Islet precursor cell (in vitro differentiated cells): ENCODE results near the gene LCN6.
"Not testable (repeated sequence)": the region's sequence is repeated elsewhere in the genome, so short reads cannot be mapped to it uniquely, and the experiment has no call there.

Experiments used
- DNase-seq: peaks from one replicate; pipeline ENCODE4 v3.0.0-alpha.2; 2018

The LCN6 gene, protein sequence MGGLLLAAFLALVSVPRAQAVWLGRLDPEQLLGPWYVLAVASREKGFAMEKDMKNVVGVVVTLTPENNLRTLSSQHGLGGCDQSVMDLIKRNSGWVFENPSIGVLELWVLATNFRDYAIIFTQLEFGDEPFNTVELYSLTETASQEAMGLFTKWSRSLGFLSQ

DNA sequence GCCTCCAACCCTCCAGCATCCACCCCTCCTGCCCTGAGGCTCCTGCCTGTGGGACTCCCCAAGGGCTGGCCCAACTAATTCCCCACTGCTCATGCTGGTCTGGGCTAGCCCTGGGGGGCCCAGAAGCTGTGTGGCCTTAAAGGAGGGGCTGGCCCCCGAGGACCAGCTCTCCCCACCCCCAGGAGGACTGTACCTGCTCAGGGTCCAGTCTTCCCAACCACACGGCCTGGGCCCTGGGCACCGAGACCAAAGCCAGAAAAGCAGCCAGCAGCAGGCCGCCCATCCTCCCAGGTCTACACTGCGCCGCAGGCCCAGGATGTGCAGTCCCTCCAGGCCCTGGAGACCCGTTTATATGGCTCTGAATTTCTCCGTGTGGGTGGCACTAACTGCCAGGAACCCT lies at the start of gene LCN6:
Gene LCN6, minus strand, starts transcription at position 325 of the 400 bp plus-strand sequence. Its CDS starts 42 bp downstream, at position 283.
- DNase-seq: no peak

DNA sequence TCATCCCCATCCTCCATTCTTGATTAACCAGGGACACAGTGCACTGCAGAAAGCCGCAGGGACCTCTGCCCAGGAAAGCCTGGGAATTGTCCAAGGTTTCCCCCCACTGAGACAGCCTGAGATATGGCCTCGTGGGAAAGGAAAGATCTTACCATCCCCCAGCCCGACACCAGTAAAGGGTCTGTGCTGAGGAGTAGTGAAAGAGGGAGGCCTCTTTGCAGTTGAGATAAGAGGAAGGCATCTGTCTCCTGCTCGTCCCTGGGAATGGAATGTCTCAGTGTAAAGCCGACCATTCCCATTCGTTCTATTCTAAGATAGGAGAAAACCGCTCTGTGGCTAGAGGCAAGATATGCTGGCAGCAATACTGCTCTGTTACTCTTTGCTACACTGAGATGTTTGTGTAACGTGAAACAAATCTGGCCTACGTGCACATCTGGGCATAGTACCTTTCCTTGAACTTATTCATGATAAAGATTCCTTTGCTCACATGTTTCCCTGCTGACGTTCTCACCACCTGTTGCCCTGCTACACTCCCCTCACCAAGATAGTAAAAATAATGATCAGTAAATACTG lies 48.5 kb upstream of the LCN6 start:
- peak; percentile 89 for DNase-seq

DNA sequence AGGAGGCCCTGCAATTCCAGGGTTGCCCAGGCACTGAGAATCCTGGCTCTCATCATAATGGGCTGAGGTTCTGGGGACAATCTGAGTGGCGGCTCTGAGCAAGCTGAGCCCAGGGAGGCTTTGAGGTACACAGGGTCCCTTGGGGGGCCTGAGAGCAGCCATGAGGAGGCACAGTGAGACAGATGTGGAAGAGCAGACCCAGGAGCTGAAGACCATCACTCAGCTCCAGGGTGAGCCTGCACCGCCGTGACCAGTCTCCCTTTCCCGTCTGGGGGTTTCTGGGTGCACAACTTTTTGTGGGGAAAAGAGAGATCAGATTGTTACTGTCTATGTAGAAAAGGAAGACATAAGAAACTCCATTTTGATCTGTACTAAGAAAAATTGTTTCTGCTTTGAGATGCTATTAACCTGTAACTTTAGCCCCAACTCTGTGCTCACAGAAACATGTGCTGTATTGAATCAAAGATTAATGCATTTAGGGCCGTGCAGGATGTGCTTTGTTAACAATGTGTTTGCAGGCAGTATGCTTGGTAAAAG lies 48.0 kb upstream of the LCN6 start, which contains the start of gene CCDC183:
Gene CCDC183, plus strand, starts transcription at position 101 of the 537 bp plus-strand sequence. Its CDS starts 60 bp downstream, at position 161.
- no peak for DNase-seq

DNA sequence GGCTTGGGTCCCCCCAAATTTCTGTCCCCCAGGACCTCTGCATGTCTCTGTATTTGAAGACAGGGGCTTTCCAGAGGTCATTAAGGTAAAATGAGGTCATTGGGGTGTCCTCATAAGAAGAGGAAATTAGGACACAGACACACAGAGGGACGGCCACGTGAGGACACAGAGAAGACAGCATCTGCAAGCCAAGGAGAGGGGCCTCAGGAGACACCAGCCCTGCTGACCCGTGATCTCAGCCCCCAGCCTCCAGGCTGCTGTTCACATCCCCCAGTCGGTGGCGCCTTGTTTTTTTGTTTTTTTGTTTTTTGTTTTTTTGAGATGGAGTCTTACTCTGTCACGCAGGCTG lies 46.6 kb upstream of the LCN6 start:
- DNase-seq: no peak

DNA sequence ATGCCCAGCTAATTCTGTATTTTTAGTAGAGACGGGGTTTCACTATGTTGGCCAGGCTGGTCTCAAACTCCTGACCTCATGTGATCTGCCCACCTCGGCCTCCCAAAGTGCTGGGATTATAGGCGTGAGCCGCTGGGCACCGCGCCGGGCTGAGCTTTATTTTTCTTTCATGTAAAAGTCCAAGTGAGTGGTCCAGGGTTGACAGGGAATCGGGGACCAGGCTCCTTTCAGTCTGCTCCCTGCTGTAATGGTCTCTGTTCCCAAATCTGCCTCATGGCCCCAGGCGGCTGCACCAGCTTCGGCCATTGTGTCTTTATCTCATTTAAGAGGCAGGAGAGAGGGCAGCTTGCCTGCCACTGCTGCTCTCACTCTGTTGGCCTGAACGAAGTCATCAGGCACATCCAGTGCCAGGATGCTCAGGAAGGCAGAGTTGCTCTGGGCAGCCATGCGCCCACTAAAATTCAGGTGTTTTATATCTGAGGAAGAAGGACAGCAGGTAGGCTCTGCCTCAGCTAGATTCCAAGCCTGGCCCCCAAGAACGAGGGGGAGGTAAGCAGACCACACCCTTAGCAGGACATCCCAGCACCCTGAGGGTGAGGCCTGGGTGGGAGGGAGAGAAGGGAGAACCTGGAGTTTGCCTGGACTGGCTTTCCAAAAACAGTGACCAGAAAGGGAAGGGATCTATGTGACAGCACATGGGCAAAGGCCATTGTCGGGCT lies 46.1 kb upstream of the LCN6 start:
- DNase-seq: no peak

DNA sequence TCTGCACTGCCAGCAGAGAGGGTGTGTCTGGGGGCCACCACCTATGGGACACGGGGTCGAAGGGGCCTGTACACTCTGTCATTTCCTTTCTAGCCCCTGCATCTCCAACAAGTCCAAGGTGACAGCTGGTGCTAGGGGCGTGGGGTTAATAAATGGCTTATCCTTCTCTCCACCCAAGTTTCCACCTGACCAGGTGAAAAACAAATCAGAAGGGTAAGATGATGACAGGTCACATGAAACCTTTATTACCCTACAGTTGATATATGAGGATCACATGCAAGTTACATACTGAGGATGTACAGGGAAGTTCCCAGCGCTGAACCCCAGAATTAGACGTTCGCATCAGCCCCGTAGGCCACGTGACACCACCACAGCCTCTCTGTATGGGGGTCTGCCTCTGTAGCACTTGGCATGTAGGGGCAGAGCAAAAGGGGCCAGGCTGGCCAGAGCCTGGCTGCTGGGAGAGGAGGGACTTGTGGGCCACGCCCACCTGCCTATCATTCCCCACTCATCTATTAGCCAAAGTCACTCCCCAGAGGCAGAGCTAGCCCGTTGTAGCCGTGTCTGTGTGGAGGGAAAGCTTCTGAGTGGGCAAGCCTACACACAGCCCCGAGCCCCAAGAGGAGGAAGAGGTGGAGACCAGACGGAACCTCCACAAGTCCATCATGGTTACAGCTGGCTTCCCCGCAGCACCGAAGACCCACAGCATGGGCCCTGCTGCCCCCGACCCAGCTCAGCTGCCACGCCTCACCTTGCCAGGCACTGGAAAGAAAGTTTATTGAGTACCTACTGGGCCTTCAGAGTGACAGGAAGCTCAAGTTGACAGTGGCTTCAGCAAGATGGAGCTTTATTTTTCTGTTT lies 45.0 kb upstream of the LCN6 start:
- DNase-seq: no peak

DNA sequence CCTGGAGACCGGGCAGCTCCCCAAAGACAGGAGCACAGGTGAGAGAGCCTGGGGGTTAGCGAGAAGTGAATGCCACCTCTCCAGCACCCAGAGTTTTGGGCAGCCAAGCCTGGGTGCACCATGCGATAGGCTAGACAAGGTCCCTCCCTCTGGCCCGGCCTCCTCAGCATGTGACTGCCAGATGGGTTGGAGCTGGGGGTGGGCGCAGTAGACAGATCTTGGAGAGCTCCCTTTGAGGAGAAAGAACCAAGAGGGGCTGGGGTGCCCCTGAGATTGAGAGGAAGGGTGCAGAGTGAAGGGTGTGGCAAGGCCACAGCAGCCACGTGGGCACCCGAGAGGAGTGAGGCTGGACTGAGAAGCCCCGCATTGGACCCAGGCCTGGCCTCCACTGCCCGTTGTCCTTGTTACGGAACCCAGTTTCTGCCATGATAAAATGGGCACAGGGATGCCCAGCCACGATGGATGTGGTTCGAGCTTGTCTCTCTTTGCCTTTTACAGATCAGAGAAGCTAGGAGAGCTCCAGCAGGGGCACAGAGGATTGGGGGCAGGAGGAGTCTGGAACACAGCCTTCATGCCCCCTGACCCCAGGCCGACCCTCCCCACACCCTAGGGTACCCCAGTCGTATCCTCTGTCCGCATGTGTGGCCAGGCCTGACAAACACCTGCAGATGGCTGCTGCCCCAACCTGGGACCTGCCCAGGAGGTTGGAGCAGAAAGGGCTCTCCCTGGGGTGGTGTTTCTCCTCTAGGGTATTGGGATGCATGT lies 44.2 kb upstream of the LCN6 start:
- no peak for DNase-seq

DNA sequence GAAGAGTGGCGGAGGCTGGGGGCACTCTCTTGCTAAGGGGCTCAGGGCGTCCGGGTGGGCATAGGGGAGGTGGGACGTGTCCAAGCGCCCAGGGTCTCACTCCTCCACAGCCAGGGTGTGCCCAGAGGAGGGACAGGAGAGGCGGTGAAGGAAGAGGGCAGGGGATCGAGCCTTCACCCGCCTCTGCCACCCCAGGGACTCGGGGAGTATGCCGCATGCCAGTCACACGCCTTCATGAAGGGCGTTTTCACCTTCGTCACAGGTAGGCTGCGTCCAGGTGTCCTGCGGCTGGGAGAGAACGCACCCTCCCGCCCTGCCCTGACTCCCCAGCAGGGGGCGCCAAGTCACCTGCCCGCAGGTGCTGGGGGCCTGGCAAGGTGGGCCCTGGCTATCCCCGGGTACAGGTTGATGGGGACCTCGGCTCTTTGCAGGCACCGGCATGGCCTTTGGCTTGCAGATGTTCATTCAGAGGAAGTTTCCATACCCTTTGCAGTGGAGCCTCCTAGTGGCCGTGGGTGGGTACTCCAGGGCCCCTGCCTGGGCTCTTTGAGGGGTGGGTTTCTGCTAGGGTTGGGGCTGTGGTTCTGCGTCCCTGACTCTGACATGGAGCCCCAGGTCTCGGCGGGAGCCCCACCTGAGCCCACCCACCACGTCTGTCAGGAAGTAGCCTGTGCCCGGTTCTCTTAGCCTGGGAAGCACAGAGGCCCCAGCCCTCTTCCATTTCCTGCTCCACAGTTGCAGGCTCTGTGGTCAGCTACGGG lies 43.4 kb upstream of the LCN6 start:
- peak; percentile 85 for DNase-seq

DNA sequence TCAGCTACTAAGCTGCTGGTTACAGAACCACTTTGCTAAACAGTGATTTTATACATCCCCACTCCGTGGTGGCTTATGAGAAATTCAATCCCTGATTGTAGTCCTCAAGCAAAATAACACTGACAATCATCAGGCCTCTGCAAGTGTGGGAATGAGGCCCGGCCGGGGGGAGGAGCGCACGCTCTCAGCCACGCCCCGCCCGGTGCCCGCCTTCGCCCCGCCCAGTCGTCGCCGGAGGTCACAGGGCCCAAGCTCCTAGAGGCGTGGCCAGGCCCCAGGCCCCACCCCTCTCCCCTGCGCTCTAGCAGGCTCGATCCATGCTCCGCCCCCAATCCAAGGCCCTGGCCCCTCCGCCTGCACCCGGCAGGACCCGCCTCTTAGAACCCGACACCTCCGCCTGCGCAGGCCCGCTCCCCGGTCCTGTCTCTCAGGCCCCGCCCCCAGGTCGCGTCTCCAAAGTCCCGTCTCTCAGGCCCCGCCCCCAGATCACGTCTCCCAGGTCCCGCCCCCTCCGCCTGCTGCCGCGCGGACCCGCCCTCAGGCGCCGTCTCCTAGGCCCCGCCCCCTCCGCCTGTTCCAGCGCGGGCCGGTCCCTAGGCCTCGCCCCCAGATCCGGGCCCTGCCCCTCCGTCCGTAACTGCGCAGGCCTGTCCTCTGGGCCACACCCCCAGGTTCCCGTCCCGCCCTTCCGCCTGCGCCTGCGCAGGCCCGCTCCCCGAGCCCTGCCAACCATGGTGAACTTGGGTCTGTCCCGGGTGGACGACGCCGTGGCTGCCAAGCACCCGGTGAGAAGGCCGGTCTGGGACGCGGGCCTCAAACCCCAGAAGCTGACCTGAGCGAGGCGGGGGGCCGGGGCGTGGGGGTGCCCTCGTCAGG lies 42.6 kb upstream of the LCN6 start, which contains the start of gene TMEM141:
Gene TMEM141, plus strand, starts transcription at position 705 of the 876 bp plus-strand sequence. Its CDS starts 27 bp downstream, at position 732.
- DNase-seq: peak; percentile 100

DNA sequence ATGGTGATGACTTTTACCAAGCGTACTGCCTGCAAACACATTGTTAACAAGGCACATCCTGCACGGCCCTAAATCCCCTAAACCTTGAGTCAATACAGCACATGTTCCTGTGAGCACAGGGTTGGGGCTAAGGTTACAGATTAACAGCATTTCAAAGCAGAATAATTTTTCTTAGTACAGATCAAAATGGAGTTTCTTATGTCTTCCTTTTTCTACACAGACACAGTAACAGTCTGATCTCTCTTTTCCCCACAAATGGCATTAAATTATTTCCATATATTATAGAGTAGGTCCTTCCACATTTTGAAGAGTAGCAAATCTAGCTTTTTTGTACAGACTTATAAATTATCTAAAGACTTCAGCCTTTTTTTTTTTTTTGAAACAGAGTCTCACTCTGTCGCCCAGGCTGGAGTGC lies 41.2 kb upstream of the LCN6 start:
- no peak for DNase-seq

DNA sequence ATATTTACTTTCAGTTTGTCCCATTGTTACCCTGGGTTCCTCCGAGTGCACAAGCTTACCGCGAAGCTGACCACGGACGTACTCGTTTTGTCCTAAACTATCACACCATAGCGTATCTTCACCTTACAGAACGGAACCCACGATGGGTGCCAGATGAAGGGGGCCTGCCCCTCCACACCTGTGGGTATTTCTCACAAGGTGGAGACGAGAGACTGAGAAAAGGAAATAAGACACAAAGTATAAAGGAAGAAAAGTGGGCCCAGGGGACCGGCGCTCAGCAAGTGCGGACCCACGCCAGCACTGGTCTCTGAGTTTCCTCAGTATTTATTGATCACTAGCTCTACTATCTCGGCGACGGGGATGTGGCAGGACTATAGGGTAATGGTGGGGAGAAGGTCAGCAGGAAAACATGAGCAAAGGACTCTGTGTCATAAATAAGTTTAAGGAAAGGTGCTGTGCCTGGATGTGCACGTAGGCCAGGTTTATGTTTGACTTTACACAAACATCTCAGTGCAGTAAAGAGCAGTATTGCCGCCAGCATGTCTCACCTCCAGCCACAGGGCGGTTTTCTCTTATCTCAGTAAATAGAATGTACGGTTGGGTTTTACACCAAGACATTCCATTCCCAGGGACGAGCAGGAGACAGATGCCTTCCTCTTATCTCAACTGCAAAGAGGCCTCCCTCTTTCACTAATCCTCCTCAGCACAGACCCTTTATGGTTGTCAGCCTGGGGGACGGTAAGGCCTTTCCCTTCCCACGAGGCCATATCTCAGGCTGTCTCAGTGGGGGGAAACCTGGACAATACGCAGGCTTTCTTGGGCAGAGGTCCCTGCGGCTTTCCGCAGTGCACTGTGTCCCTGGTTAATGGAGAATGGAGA lies 40.6 kb upstream of the LCN6 start:
- DNase-seq: not testable (repeated sequence)

DNA sequence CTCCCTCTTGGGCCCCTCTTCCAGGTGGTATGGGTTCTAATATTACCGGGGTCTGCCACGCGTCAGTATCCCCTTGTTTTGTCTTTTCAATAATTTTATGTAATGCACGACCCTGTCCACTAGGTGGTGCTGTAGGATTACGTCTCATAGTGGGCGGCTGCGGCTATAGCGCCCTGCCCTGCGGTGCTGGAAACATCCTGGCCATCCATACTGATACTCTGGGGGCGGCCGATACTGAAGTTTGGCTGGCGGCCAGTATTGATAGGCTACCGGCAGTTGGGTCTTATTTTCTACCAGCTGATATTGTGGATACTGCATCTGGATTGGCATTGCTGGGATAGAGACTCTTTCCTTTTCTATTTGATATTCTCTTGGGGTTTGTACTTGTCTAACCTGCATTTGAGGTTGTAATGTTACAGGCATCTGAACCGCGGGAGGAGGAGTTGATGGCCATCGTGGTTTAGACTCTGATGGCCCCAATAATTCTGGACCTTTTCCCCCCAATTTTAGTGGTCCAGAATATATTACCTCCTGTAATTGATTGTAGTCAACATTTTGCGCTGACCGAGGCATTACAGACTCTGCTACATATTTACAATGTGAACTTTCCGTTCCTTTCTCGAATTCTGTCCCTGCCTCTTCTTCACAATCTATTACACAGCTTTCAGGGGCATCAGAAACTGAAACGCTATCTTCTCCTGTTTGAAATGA lies 39.5 kb upstream of the LCN6 start:
- DNase-seq: peak; percentile 84

DNA sequence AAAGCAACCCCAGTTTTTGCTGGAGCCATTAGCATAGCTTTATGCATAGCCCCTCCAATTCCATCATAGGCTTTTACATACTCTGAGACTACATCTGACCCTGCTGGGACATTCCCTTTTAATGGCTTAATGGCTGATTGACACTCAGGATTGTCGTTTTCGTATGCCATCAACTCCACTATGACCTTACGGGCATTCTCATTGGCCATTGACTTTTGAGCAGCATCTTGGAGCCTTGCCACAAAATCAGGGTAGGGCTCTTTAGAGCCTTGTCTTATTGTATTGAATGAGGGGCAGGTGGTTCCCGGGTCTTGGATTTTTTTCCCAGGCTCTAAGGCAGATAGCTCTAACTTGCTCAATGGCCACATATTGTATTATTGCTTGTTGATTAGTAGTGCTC lies 38.7 kb upstream of the LCN6 start:
- not testable (repeated sequence) for DNase-seq

DNA sequence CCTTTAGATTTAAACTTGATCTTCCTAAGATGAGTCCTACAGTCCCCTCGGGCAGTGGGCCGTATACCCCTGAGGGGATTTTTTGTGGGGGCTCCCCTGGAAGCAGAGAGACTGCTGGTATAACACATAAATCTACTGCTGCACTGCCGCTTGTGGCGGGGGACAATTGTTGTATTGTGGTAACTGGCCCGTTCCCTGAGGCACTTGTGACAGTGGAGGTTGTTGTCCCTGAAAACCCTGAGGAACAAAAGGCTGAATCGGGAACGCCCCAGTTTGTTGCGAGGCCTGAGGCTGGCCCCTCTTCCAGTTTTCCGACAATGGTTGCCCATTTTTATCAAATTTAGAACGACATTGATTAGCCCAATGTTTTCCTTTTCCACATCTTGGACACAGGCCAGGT lies 38.1 kb upstream of the LCN6 start:
- no peak for DNase-seq

DNA sequence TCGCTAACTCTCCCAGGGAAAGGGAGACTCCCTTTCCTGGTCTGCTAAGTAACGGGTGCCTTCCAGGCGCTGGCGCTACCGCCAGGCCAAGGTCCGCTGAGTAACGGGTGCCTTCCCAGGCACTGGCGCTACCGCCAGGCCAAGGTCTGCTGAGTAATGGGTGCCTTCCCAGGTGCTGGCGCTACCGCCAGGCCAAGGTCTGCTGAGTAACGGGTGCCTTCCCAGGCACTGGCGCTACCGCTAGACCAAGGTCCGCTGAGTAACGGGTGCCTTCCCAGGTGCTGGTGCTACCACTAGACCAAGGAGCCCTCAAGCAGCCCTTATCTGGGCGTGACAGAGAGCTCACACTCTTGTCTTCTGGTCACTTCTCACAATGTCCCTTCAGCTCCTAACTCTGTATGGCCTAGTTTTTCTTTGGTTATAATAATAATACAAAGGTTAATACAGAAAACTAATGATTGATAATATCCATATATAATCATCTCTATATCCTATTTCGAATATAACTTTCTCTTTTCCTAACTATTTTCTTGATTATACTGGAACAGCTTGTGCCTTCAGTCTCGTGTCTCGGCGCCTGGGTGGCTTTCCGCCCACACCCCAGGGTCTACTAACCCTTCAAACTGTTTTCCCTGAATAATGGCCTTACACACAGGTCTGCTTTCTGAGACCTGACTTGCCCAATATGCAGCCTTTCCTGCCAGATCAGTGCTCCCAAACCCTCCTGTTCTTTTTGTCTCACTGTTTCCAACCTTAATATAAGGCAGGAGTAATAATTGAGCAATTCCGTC lies 37.4 kb upstream of the LCN6 start:
- not testable (repeated sequence) for DNase-seq

DNA sequence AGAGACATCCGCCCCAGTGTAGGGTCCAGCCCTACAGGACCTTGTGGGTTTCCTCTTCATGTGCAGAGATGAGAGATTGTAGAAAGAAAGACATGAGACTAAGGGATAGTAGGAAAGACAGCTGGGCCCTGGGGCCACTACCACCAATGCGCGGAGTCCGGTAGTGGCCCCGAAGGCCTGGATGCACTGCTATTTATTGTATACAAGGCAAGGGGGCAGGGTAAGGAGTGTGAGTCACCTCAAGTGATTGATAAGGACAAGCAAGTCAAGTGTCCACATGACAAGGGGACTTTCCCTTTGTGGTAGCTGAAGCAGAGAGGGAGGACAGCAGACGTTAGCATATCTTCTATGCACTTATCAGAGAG lies 36.7 kb upstream of the LCN6 start:
- no peak for DNase-seq

DNA sequence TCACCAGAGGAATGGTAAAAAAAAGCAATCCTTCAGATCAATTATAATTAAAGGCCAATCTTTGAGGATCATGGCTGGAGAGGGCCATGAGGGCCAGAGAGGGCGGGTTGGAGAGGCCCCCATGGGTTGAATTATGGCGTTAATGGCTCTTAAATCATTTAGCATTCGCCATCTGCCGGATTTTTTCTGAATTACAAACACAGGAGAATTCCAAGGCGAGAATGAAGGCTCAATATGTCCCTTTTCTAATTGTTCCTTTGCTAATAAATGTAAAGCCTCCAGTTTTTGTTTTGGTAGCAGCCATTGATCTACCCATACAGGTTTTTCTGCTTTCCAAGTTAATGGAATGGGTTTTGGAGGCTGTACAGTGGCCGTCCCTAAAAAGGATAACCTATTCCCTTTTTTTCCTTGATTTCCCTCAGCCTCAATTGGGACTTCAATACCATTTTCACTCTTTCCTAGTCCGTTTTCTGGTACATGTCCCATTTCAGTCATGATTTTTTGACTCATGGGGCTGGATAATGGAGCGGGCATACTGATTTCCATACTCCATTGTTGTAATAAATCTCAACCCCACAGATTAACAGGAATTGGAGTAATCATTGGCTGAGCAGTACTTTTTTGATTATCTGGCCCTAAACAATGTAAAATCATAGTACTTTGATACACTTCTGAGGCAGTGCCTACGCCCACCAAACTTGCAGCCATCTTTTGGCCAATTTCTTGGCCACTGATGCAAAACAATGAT lies 36.1 kb upstream of the LCN6 start:
- no peak for DNase-seq
